Transverse colon (tissue), 3 donors: ENCODE results near the gene HMGCS1.

Source experiments
- EP300 ChIP-seq: sonication (generic); formaldehyde crosslinking; IDR thresholded peaks from one replicate; pipeline ENCODE4 v1.6.1; 2017; ENCODE audit warnings: antibody characterized with exemption, low read depth
- POLR2A ChIP-seq: fragments of 450-650 bp; IDR thresholded peaks from one replicate; pipeline ENCODE4 v1.6.1; 2016; ENCODE audit warnings: antibody characterized with exemption, mild to moderate bottlenecking, moderate library complexity
- TF ChIP-seq, protein P1 (sequence below), 5 experiments: fragments of 200-600 bp in 3 of 5; fragments of 450-650 bp in 2 of 5; sonication (generic) in 3 of 5; IDR thresholded peaks; 1 replicate in 2 of 5; 2 replicates in 3 of 5; pipeline ENCODE4 v1.5.1; 2016 to 2017; ENCODE audit warnings: antibody characterized with exemption in 5 of 5, inconsistent platforms in 3 of 5, mild to moderate bottlenecking in 2 of 5, moderate library complexity in 1 of 5

DNA sequence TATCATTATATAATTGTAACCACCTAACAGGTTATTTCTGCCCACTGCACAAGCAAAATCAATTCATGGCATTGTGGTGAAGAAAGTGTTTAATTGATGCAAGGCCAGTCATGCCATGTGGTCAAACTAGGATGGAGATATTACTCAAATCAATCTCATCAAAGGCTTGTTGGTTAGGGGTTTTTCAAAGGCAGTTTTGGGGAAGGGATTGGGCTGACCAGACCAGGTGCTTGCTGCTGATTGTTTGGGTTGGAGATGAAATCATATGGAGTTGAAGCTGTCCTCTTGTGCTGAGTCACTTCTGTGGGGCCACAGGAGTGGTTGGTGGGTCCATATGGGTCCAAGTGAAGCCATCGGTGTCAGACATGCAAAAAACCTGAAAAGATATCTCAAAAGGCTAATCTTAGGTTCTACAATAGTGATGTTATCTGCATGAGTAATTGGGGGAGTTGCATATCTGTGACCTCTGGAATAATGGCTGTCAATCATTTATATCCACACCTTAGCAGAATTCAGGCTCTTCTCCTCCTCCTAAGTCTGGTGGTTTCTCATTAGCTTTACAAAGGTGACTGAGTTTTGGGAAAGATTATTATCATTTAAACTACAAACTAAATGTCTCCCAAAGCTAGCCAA is 44.9 kb downstream of the HMGCS1 start:
- TF ChIP-seq, protein P1, sequence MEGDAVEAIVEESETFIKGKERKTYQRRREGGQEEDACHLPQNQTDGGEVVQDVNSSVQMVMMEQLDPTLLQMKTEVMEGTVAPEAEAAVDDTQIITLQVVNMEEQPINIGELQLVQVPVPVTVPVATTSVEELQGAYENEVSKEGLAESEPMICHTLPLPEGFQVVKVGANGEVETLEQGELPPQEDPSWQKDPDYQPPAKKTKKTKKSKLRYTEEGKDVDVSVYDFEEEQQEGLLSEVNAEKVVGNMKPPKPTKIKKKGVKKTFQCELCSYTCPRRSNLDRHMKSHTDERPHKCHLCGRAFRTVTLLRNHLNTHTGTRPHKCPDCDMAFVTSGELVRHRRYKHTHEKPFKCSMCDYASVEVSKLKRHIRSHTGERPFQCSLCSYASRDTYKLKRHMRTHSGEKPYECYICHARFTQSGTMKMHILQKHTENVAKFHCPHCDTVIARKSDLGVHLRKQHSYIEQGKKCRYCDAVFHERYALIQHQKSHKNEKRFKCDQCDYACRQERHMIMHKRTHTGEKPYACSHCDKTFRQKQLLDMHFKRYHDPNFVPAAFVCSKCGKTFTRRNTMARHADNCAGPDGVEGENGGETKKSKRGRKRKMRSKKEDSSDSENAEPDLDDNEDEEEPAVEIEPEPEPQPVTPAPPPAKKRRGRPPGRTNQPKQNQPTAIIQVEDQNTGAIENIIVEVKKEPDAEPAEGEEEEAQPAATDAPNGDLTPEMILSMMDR (IDR thresholded peaks at IDR 0.05) = no peak
- TF ChIP-seq POLR2A = no peak
- no peak for TF ChIP-seq EP300
